Dedifferentiated amniotic fluid mesenchymal stem cell (primary cell): ENCODE results near the gene SMURF1.

ENCODE experiments used
- DNase-seq: peaks from one replicate; pipeline ENCODE4 v3.0.0-alpha.2; 2016; ENCODE audit errors: extremely low spot score

SMURF1 gene

GRCh38 chr7:99098286-99098823 is 45.6 kb downstream of the SMURF1 start:
- no peak for DNase-seq

- DNase-seq, result no peak
Observed at GRCh38 chr7:99097730-99098129, 46.2 kb downstream of the SMURF1 start.

DNA sequence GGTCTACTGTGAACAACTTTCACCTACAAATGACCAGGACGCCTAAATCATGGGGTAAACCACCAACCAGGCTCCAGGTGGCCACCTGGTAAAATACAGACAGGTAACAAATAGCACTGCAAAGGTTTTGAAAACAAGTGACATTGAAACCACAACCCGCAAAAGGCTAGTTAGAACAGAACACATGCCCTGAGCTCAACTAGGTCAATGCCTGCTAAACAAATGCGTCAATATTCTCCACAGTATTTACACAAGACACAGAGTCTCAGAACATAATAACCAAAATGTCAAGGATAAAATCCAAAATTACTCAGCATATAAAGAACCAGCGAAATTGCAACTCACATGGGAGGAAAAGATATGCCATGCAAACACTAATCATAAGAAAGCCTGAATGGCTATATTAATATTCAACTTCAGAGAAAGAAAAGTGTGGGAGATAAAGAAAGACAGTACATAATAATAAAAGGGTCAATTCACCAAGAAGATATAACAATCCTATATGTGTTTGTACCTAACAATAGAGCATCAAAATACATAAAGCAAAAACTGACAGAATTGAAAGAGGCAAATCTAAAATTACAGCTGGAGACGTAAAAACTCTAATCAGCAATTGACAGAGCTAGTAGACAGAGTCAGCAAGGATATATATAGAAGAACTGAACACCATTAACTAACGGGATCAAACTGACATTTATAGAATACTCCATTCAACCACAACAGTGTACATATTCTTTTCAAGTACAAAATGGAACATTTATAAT is 47.6 kb downstream of the SMURF1 start:
- no peak for DNase-seq

DNA sequence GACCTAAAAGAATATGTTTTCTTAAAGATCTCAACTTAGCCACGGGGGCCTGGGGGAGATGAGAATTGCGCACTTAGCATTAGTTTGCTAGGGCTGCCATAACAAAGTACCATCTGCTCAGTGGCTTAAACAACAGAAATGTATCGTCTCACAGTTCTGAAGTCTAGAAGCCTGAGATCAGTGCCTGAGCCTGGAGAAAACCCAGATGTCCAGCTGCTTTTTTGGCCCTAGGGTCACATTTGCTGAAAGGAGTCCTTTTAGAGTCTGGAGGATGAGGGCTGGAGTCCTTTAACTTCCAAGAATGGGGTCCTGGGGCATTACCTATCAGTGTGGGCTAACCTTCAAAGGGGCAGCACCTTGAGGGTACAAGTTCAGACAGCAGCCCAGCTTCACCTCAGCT is 48.2 kb downstream of the SMURF1 start:
- DNase-seq, result no peak

- no peak for DNase-seq
Observed at GRCh38 chr7:99094401-99094800, 49.5 kb downstream of the SMURF1 start.

DNA sequence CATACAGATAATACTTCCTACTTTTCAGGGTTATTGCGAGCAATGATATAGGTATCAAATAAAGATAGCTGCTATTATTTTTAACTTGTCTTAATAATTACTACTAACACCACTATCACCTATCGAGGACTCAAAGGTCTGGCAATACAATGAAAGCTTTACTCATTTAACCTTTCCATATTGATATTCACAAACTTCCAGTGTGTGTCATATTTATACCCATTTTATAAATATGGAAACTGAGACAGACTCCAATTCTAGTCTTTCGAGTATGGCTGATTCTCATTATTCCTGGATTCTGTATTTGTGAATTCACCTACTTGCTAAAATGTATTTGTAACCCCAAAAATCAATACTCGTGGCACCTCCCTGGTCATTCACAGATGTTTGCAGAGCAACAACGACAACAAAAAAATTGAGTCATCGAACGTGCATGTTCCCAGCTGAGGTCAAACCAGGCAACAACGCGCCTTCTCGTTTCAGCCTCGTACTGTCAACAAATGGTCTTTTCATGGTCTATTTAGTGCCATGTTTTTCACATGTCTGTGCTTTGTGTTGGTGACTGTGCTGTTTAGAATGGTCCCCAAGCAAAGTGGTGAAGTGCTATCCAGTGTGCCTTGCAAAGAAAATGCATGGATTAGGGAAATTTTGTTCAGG is 51.7 kb downstream of the SMURF1 start:
- no peak for DNase-seq

DNA sequence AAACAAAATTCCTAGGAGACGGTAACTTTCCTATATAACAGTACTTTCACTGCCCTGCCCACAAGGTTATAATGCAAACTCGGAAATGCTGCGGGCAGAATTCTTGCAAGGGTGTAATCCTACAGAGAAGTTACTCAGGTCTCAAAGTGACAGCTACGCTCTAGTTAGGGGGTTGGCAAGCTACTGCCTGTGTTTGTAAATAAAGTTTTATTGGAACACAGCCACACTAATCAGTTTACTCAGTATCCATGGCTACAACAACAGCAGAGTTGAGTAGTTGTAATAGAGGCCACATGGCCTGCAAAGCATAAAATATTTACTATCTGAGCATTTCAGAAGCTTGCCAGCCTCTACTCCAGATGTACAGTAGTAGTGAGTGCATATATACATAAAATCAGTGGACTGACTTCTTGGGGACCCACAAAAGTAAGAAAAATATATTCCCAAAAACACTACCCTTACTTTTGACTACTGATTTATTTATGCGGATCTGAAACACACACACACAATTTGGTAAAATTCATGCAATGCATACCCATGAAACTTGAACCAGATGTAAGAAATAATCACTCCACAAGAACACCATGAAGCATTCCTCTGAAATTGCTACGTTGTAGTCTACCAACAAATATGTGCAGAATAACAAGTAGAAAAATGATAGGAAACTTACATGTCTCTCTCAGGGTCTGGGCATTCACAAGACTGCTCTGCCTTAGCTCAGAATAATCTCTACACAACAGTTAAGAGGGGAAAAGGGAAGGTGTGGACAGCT is 53.0 kb downstream of the SMURF1 start:
- peak; percentile 68 for DNase-seq

GRCh38 chr7:99089914-99090629 is 53.8 kb downstream of the SMURF1 start:
- no peak for DNase-seq

GRCh38 chr7:99086944-99087343 is 57.0 kb downstream of the SMURF1 start:
- no peak for DNase-seq

GRCh38 chr7:99086532-99086931 is 57.4 kb downstream of the SMURF1 start:
- no peak for DNase-seq

- DNase-seq, result no peak
Observed at GRCh38 chr7:99083733-99084132, 60.2 kb downstream of the SMURF1 start.

GRCh38 chr7:99083068-99083651 is 60.7 kb downstream of the SMURF1 start:
- DNase-seq, result no peak

DNA sequence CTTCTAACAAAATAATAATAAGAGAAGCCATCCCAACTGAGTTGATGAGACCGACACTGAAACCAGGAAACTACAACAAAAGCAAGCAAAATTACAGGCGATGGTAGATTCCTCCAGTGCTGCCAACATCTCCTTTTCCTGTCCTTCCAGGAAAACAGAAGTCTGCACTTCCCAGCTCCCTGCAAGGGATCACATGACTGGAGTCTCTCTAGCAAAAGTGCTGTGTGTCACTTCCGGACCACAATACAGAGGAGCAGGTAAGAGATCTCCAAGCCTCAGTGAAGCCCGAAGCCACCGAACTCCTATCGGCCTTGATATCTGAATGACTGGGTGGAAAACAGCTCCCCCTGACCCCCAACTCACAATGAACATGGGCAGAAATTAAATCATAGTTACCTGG is 63.2 kb downstream of the SMURF1 start:
- no peak for DNase-seq

GRCh38 chr7:99079104-99079503 is 64.8 kb downstream of the SMURF1 start:
- no peak for DNase-seq

DNA sequence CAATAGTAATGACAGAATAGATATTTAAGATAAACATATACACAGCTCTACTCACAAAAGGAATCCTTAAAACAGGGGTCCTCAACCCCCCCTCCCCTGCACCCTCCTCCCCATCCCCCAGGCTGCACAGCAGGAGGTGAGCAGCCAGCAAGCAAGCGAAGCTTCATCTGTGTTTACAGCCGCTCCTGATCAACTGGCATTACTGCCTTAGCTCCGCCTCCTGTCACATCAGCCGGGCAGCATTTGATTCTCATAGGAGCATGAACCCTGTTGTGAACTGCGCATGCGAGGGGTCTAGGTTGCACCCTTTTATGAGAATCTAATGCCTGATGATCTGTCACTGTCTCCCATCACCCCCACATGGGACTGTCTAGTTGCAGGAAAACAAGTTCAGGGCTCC is 65.5 kb downstream of the SMURF1 start:
- DNase-seq, result no peak

DNA sequence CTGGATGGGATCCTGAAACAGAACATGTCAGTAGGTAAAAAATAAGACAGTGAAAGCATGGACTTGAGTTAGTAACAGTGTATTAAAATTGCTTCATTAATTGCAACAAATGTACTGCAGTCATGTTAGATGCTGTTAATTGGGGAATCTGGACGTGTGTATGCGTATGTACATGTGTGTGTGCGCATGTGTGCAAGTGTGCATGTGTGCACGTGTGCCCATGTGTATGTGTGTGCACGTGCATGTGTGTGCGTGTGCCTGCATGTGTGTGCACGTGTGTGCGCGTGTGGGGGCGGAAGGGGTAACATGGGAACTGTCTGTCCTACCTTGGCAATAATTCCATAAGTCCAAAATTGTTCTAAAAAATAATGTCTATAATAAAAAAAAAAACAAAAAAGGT is 67.3 kb downstream of the SMURF1 start:
- DNase-seq, result no peak

DNA sequence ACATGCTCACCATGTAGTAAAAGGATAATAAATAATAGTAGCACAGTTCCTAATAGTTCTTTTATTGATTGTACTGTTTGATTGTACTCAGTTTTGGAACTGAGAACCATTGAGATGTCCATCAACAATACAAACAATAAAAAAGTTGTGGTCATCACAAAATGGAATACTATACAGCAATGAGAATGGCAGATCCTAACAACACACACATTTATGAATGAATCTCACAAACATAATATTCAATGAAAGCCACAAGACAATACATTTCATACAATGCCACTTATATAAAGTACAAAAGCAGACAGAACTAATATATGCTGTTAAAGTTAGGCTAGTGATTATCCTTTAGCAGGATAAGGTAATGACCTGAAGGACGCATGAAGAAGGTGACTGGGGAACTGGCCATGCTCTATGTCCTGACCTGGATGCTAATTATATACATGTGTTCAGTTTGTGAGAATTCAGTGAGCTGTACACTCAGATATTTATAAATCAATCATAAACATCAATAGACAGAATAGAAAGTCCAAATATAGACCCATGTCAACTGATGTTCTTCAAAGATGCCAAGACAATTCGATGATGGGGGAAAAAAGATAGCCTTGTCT is 70.0 kb downstream of the SMURF1 start:
- DNase-seq, result no peak

GRCh38 chr7:99072126-99072525 is 71.8 kb downstream of the SMURF1 start:
- DNase-seq, result no peak

- no peak for DNase-seq
Observed at GRCh38 chr7:99070361-99070760, 73.5 kb downstream of the SMURF1 start.

- no peak for DNase-seq
Observed at GRCh38 chr7:99061001-99061776, 82.7 kb downstream of the SMURF1 start.
